ENCODE measurements around the gene CLIP2.
"Not testable (repeated sequence)": the region's sequence is repeated elsewhere in the genome, so short reads cannot be mapped to it uniquely, and the experiment has no call there.

The CLIP2 gene

DNA sequence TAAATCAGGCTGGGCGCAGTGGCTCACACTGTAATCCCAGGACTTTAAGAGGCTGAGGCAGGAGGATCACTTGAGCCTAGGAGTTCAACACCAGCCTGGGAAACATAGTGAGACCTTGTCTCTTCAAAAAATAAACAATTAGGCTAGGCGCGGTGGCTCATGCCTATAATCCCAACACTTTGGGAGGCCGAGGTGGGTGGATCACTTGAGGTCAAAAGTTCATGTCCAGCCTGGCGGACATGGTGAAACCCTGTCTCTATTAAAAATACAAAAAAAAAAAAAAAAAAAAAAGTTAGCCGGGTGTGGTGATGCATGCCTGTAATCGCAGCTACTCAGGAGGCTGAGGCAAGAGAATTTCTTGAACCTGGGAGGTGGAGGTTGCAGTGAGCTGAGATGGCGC is 95.6 kb downstream of the CLIP2 start:
- not testable (repeated sequence) for H3K27ac Mint-ChIP-seq, ATAC-seq, H3K27me3 Mint-ChIP-seq, H3K4me3 Mint-ChIP-seq, H3K4me1 Mint-ChIP-seq, DNase-seq, H3K9me3 Mint-ChIP-seq

GRCh38 chr7:74387606-74388005 is 98.4 kb downstream of the CLIP2 start:
- H3K27me3 Mint-ChIP-seq, result no peaks in the 10 kb centered on the region
- no peaks in the 10 kb centered on the region for H3K9me3 Mint-ChIP-seq
- no peak overlapping the region for H3K4me3 Mint-ChIP-seq
- no peaks in the 10 kb centered on the region for H3K4me1 Mint-ChIP-seq
- peak overlapping the region in 1 of 2 donors; percentile 74 for H3K27ac Mint-ChIP-seq
- ATAC-seq (no peak), DNase-seq (no peak)

DNA sequence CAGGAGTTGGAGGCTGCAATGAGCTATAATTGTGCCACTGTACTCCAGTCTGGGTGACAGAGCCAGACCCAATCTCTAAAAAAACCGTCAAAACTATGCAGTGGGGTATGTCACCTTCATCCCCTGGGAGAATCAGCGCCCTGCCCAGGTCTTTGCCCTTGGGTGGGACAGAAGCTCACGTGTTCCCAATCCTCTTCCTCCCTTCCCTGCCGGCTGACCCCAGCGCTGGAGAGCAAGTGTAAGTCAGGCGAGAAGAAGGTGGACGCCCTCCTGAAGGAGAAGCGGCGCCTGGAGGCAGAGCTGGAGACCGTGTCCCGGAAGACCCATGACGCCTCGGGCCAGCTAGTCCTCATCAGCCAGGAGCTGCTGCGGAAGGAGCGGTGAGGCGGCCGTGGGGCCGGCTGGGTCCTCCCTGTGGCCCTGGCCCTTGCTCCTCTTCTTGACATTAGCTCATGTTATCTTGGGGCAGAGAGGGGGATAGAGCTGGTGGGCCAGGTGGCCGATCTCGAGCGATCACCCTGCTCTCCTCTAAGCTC is 99.7 kb downstream of the CLIP2 start:
- H3K27ac Mint-ChIP-seq, result no peak overlapping the region
- DNase-seq, result no peak
- no peaks in the 10 kb centered on the region for H3K9me3 Mint-ChIP-seq
- ATAC-seq, result no peak
- no peaks in the 10 kb centered on the region for H3K27me3 Mint-ChIP-seq
- H3K4me3 Mint-ChIP-seq, result no peak overlapping the region
- H3K4me1 Mint-ChIP-seq, result no peaks in the 10 kb centered on the region

GRCh38 chr7:74393722-74394121 is 104.5 kb downstream of the CLIP2 start:
- H3K4me1 Mint-ChIP-seq, H3K27ac Mint-ChIP-seq, H3K4me3 Mint-ChIP-seq, H3K27me3 Mint-ChIP-seq, ATAC-seq, DNase-seq, H3K9me3 Mint-ChIP-seq: not testable (repeated sequence)

GRCh38 chr7:74394601-74395000 is 105.4 kb downstream of the CLIP2 start:
- not testable (repeated sequence) for H3K27me3 Mint-ChIP-seq, DNase-seq, H3K9me3 Mint-ChIP-seq, H3K4me3 Mint-ChIP-seq, H3K4me1 Mint-ChIP-seq, ATAC-seq
- peak overlapping the region in 1 of 2 donors; percentile 49 for H3K27ac Mint-ChIP-seq

GRCh38 chr7:74395745-74396311 is 106.6 kb downstream of the CLIP2 start:
- ATAC-seq, result no peak
- DNase-seq, result no peak
- Mint-ChIP-seq H3K4me3 (no peak overlapping the region), H3K27me3 (no peaks in the 10 kb centered on the region), H3K27ac (no peak overlapping the region), H3K4me1 (no peaks in the 10 kb centered on the region), H3K9me3 (no peaks in the 10 kb centered on the region)

- Mint-ChIP-seq H3K9me3 (no peaks in the 10 kb centered on the region), H3K4me1 (no peaks in the 10 kb centered on the region), H3K4me3 (no peak overlapping the region), H3K27ac (no peak overlapping the region), H3K27me3 (no peaks in the 10 kb centered on the region)
- DNase-seq (no peak), ATAC-seq (no peak)
Measured at GRCh38 chr7:74396993-74397392, 107.8 kb downstream of the CLIP2 start.

GRCh38 chr7:74398426-74398825 is 109.2 kb downstream of the CLIP2 start:
- Mint-ChIP-seq H3K4me3 (no peak overlapping the region), H3K4me1 (no peaks in the 10 kb centered on the region), H3K27me3 (no peaks in the 10 kb centered on the region), H3K27ac (no peak overlapping the region), H3K9me3 (no peaks in the 10 kb centered on the region)
- DNase-seq (no peak), ATAC-seq (peak; percentile 32)

- Mint-ChIP-seq H3K27me3 (no peaks in the 10 kb centered on the region), H3K4me1 (no peaks in the 10 kb centered on the region), H3K27ac (no peak overlapping the region), H3K4me3 (no peak overlapping the region), H3K9me3 (no peaks in the 10 kb centered on the region)
- DNase-seq (no peak), ATAC-seq (no peak)
Measured at GRCh38 chr7:74399006-74399405, 109.8 kb downstream of the CLIP2 start.

GRCh38 chr7:74400420-74401136 is 111.4 kb downstream of the CLIP2 start:
- no peak for ATAC-seq
- no peak overlapping the region for H3K27ac Mint-ChIP-seq
- H3K9me3 Mint-ChIP-seq, result no peaks in the 10 kb centered on the region
- no peaks in the 10 kb centered on the region for H3K27me3 Mint-ChIP-seq
- H3K4me3 Mint-ChIP-seq, result no peak overlapping the region
- DNase-seq, result no peak
- no peaks in the 10 kb centered on the region for H3K4me1 Mint-ChIP-seq

DNA sequence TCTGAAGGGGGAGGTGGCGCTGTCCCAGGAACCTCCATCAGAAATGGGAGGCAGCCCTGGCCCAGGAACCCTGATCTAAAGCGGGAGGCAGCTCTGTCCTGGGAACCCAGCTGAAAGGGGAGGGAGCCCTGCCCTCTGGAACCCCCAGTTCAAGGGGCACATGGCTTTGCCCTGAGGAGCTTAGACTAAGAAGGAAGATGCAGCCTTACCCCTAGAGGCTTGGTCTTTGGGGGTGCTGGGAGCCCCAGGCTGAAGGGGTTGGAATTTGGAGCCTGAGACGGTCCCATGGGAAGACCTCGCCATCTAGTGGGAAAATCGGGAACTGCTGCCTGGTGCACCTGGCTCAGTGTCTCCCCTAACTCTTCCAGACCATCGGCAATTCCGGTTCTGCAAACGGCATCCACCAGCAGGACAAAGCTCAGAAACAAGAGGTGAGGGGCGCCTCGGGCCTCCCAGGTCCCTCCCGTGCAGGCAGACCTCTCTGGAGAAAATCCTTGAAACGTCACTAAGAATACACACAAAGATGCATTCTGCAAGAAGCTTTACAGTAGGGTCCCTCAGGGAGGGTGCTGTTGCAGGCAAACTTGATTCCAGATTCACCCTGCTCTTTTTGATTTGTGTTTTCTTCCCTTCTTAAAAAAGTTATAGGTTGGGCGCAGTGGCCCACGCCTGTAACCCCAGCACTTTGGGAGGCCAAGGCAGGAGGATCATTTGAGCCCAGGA is 112.1 kb downstream of the CLIP2 start:
- ATAC-seq (peak; percentile 50), DNase-seq (peak; percentile 59 to 60)
- Mint-ChIP-seq H3K27ac (no peak overlapping the region), H3K4me3 (no peak overlapping the region), H3K9me3 (no peaks in the 10 kb centered on the region), H3K4me1 (no peaks in the 10 kb centered on the region), H3K27me3 (no peaks in the 10 kb centered on the region)

DNA sequence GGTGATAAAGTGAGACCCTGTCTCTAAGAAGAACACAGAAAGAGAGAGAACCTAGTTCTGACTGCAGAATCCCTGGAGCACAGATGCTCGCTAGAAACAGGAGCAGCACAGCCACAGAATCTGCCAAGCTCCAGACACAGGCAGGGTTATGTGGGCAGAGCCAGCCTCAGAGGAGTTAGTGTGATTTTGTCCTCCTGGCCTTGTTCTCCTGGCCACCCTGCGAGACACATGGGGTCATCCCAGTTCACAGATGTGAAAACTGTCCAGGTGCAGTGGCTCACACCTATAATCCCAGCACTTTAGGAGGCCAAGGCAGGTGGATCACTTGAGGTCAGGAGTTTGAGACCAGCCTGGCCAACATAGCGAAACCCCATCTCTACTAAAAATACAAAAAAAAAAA is 113.5 kb downstream of the CLIP2 start:
- not testable (repeated sequence) for H3K9me3 Mint-ChIP-seq, H3K4me1 Mint-ChIP-seq, H3K4me3 Mint-ChIP-seq, H3K27ac Mint-ChIP-seq, H3K27me3 Mint-ChIP-seq, ATAC-seq, DNase-seq

DNA sequence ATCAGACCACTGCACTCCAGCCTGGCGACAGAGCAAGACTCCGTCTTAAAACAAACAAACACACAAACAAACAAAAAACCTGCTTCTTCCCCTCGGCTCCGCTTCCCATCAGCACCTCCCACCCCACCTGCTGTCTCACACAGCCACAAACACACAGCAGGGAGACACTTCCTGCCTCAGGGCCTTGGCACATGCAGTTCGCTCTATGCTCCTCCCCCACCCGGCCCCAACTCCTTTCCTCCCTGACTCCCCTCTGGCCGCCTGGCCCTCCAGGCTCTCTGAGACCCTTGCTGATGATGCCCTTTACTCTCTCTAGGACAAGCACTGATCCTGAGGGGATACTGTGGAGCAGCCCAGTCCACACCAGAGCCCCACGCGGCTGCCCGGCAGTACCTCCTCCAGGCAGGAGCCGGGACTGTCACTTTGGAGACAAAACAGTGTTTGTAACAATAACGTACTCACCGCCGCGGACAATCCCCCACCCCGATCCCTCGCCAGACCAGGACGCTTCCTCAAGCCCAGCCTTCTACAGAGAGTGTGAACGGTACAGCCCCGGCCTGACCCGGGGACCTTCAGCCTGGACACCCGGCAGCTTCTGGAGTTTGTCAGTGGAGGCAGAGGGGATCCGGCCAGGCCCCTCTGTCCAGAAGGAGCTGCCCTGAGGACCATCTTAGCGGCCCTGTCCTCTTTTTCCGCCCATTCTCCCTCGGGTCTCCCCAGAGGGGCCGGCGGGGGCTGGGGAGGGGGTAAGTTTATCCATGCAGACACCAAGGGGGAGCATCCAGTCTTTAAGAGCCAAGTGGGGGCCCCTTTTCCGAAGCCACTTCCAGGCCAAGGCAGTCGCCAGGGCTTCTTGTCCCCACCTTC is 114.5 kb downstream of the CLIP2 start:
- ATAC-seq (no peak), DNase-seq (no peak)
- Mint-ChIP-seq H3K27ac (no peak overlapping the region), H3K4me1 (no peaks in the 10 kb centered on the region), H3K4me3 (no peak overlapping the region), H3K27me3 (no peaks in the 10 kb centered on the region), H3K9me3 (no peaks in the 10 kb centered on the region)

DNA sequence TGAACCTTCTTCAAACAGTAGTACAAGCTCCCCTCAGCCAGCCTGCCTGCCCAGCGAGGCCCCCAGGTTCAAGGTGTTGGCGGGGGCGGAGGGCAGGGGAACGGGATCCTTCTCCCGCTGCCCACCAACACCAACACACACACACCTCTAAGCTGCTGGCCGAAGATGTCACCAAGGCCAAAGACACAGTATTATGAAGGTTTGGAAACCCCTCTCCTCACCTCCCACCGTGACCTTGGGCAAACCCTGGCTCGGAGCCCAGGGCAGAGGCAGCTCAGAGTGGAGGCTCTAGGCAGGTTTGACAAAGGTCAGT is 115.1 kb downstream of the CLIP2 start:
- DNase-seq (no peak), ATAC-seq (no peak)
- Mint-ChIP-seq H3K27ac (no peak overlapping the region), H3K4me1 (no peaks in the 10 kb centered on the region), H3K9me3 (no peaks in the 10 kb centered on the region), H3K4me3 (no peak overlapping the region), H3K27me3 (no peaks in the 10 kb centered on the region)

GRCh38 chr7:74404741-74405140 is 115.5 kb downstream of the CLIP2 start:
- no peak for ATAC-seq
- no peak overlapping the region for H3K27ac Mint-ChIP-seq
- no peak for DNase-seq
- H3K4me3 Mint-ChIP-seq, result no peak overlapping the region
- H3K27me3 Mint-ChIP-seq, result no peaks in the 10 kb centered on the region
- H3K9me3 Mint-ChIP-seq, result no peaks in the 10 kb centered on the region
- no peaks in the 10 kb centered on the region for H3K4me1 Mint-ChIP-seq

All from stimulated activated naive CD8-positive, alpha-beta T cell treated with anti-CD3 and anti-CD28 coated beads, Interleukin-15, amount 100 ng/mL, for 72 hours (primary cell).